Transverse colon (tissue), 4 donors: ENCODE data around the gene STXBP5L. TPM values are rescaled to one million over a fixed set of nuclear protein-coding genes. Genes with fewer than 3 reads are reported as not detected.

Experiments used
- DNase-seq: peaks from one replicate; pipeline ENCODE4 v3.0.0-alpha.2; 2019
- H3K27ac ChIP-seq, 4 donors: fragments of 200-600 bp; sonication (generic); 2 replicates each; pipeline ENCODE4 v1.5.1; 2016 to 2018; ENCODE audit warnings: inconsistent platforms in 4 of 4
- H3K27me3 ChIP-seq: fragments of 200-600 bp; sonication (generic); 2 replicates; pipeline ENCODE4 v1.5.1; 2017; ENCODE audit warnings: inconsistent platforms
- H3K36me3 ChIP-seq, 4 donors: fragments of 200-600 bp; sonication (generic); 2 replicates each; pipeline ENCODE4 v1.5.1; 2017 to 2019; ENCODE audit warnings: inconsistent platforms in 4 of 4
- H3K4me1 ChIP-seq, 4 donors: fragments of 200-600 bp; sonication (generic); 2 replicates each; pipeline ENCODE4 v1.5.1; 2017 to 2020; ENCODE audit warnings: inconsistent platforms in 4 of 4
- H3K4me3 ChIP-seq, 4 donors: fragments of 200-600 bp; sonication (generic); 1 replicate in 1 of 4; 2 replicates in 3 of 4; pipeline versions ENCODE4 v1.5.1 to v1.6.1; 2017 to 2019; ENCODE audit warnings: inconsistent platforms in 4 of 4
- H3K9me3 ChIP-seq, 2 donors: fragments of 200-600 bp; sonication (generic); 2 replicates each; pipeline ENCODE4 v1.5.1; 2017 to 2019; ENCODE audit warnings: inconsistent platforms in 2 of 2
- CTCF ChIP-seq, 5 experiments: fragments of 200-600 bp in 3 of 5; fragments of 450-650 bp in 2 of 5; sonication (generic) in 3 of 5; IDR thresholded peaks; 1 replicate in 2 of 5; 2 replicates in 3 of 5; pipeline ENCODE4 v1.5.1; 2016 to 2017; ENCODE audit warnings: antibody characterized with exemption in 5 of 5, inconsistent platforms in 3 of 5, mild to moderate bottlenecking in 2 of 5, moderate library complexity in 1 of 5
- EP300 ChIP-seq: sonication (generic); formaldehyde crosslinking; IDR thresholded peaks from one replicate; pipeline ENCODE4 v1.6.1; 2017; ENCODE audit warnings: antibody characterized with exemption, low read depth
- POLR2A ChIP-seq: fragments of 450-650 bp; IDR thresholded peaks from one replicate; pipeline ENCODE4 v1.6.1; 2016; ENCODE audit warnings: antibody characterized with exemption, mild to moderate bottlenecking, moderate library complexity
- POLR2AphosphoS5 ChIP-seq, 3 donors: sonication (generic); formaldehyde crosslinking; IDR thresholded peaks; one replicate each; pipeline ENCODE4 v1.6.1; 2016; ENCODE audit warnings: antibody characterized with exemption in 3 of 3
- WGBS, 2 donors: methylation state at CpG; one replicate each; pipeline ENCODE4 v1.1.5; 2018; ENCODE audit warnings: low coverage in 1 of 2; 5-methylcytosine and 5-hydroxymethylcytosine counted together
- in situ Hi-C, 4 donors: fragments of 200-750 bp; cut with MboI; loops; one replicate each; pipeline versions ENCODE4 v1.15.0 to v1.15.1; 2017; ENCODE audit warnings: low sequenced_read_pairs in 3 of 4, low pct_ligation_motif_present in 1 of 4, low pct_unique_long_range_greater_than_20kb in 1 of 4
- intact Hi-C: fragments of 100-400 bp; cut with DNase I; formaldehyde crosslinking; loops from one replicate; pipeline ENCODE4 v1.15.1; 2023; ENCODE audit warnings: low total_unique reads
- total RNA-seq, 4 donors: library from RNA; depleted of rRNA; stranded (reverse); fragments of >200 nt; gene quantifications; one replicate each; pipeline ENCODE4 v1.1.0, GENCODE V29; 2016

Gene STXBP5L
- total RNA-seq, 4 donors from 2014 or later = 0.40 to 9.4 (median 1.3) TPM

- no peak overlapping the region for H3K27ac ChIP-seq
- WGBS, 2 donors = 65% methylated on average over 3 of the region's 3 CpGs; no CpG with 5 or more reads in 1 of the 2 donors
- H3K4me1 ChIP-seq = no peaks in the 10 kb centered on the region
- in situ Hi-C loops (no loop called here), intact Hi-C loops (no loop called here)
- peaks cover 0 to 10% of the 10 kb centered on the region in 2 donors for H3K9me3 ChIP-seq
- H3K27me3 ChIP-seq = no peaks in the 10 kb centered on the region
- TF ChIP-seq POLR2AphosphoS5 (IDR thresholded peaks at IDR 0.05) (no peak), EP300 (no peak), CTCF (IDR thresholded peaks at IDR 0.05) (no peak), POLR2A (no peak)
- no peak for DNase-seq
- H3K4me3 ChIP-seq = no peak overlapping the region
- H3K36me3 ChIP-seq = no peaks in the 10 kb centered on the region
Observed at GRCh38 chr3:120982608-120983320, 74.8 kb downstream of the STXBP5L start.

GRCh38 chr3:120983321-120983665 is 75.3 kb downstream of the STXBP5L start:
- TF ChIP-seq POLR2A (no peak), POLR2AphosphoS5 (IDR thresholded peaks at IDR 0.05) (no peak), EP300 (no peak), CTCF (IDR thresholded peaks at IDR 0.05) (no peak)
- H3K27ac ChIP-seq = no peak overlapping the region
- no peaks in the 10 kb centered on the region for H3K4me1 ChIP-seq
- H3K36me3 ChIP-seq = no peaks in the 10 kb centered on the region
- peaks cover 0 to 10% of the 10 kb centered on the region in 2 donors for H3K9me3 ChIP-seq
- 38% methylated on average over 1 of the region's 1 CpG; no CpG with 5 or more reads in 1 of the 2 donors for WGBS, 2 donors
- DNase-seq = no peak
- H3K27me3 ChIP-seq = no peaks in the 10 kb centered on the region
- in situ Hi-C loops = no loop called here
- intact Hi-C loops = no loop called here
- H3K4me3 ChIP-seq = no peak overlapping the region

- DNase-seq = no peak
- Histone ChIP-seq H3K4me1 (no peaks in the 10 kb centered on the region), H3K27me3 (no peaks in the 10 kb centered on the region), H3K4me3 (no peak overlapping the region), H3K9me3 (peaks cover 0 to 10% of the 10 kb centered on the region in 2 donors), H3K27ac (no peak overlapping the region), H3K36me3 (no peaks in the 10 kb centered on the region)
- in situ Hi-C loops = no loop called here
- 41% methylated on average over 2 of the region's 2 CpGs; no CpG with 5 or more reads in 1 of the 2 donors for WGBS, 2 donors
- intact Hi-C loops = no loop called here
- TF ChIP-seq EP300 = no peak
- no peak for TF ChIP-seq POLR2AphosphoS5 (IDR thresholded peaks at IDR 0.05)
- no peak for TF ChIP-seq CTCF (IDR thresholded peaks at IDR 0.05)
- TF ChIP-seq POLR2A = no peak
Observed at GRCh38 chr3:120983841-120984240, 75.8 kb downstream of the STXBP5L start.

GRCh38 chr3:120985242-120985641 is 77.2 kb downstream of the STXBP5L start:
- 40 to 49% methylated on average over 1 of the region's 1 CpG for WGBS, 2 donors
- Histone ChIP-seq H3K27ac (no peak overlapping the region), H3K9me3 (peaks cover 0 to 8% of the 10 kb centered on the region in 2 donors), H3K4me1 (no peaks in the 10 kb centered on the region), H3K36me3 (no peaks in the 10 kb centered on the region), H3K4me3 (no peak overlapping the region), H3K27me3 (no peaks in the 10 kb centered on the region)
- in situ Hi-C loops (no loop called here), intact Hi-C loops (no loop called here)
- DNase-seq = no peak
- TF ChIP-seq CTCF (IDR thresholded peaks at IDR 0.05) = no peak
- no peak for TF ChIP-seq POLR2A
- TF ChIP-seq POLR2AphosphoS5 (IDR thresholded peaks at IDR 0.05) = no peak
